Measurements from ENCODE around the gene CCSER1.
"Not testable (repeated sequence)": the region's sequence is repeated elsewhere in the genome, so short reads cannot be mapped to it uniquely, and the experiment has no call there.

CCSER1 gene

DNA sequence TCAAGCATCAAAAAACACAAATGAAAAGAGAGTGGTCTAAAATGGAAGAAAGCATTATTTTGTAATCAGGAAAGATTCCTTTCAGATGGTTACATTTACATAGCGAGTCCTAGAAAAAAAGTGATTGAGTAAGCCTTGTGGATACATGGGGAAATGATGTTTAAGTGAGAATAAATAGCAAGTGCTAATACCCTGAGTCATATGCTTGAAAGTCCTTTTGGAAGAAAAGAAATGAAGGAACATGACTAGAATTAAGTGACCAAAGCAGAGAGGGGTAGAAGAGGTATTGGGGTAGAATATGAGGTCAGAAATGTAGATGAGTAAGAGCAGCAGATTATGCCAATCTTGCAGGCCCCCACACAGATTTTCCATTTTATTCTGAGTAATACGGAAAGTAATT, 1361.8 kb downstream of the CCSER1 start:
- DNase-seq (ENCODE audit: low read depth, low spot score): no peak

- no peak for DNase-seq (ENCODE audit: low read depth, low spot score)
Measured at GRCh38 chr4:91497892-91498291, 1370.7 kb downstream of the CCSER1 start.

- DNase-seq (ENCODE audit: low read depth, low spot score): peak; percentile 2
Measured at GRCh38 chr4:91502365-91502764, 1375.2 kb downstream of the CCSER1 start.

- no peak for DNase-seq (ENCODE audit: low read depth, low spot score)
Measured at GRCh38 chr4:91513326-91513725, 1386.1 kb downstream of the CCSER1 start.

DNA sequence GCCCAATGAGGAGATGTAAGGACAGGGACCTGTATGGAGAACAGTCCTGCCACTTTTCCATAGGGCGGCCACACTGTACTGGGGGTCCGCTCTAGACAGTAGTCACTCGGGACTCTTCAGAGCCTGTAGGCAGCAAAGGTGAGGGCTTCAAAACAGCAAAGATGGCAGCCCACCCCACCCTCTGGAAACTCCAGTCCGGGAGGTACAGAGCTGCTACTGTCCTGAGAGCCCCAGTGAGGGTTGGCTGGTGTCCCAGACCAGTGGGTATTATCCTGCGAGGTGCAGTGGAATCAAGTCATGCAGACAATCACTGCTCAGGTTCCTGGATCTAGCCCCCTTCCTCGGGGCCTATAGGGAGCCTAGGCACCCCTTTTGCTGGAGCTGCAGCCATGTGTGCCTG, 1392.0 kb downstream of the CCSER1 start:
- DNase-seq (ENCODE audit: low read depth, low spot score): no peak

- DNase-seq (ENCODE audit: low read depth, low spot score): no peak
Measured at GRCh38 chr4:91525621-91526020, 1398.4 kb downstream of the CCSER1 start.

DNA sequence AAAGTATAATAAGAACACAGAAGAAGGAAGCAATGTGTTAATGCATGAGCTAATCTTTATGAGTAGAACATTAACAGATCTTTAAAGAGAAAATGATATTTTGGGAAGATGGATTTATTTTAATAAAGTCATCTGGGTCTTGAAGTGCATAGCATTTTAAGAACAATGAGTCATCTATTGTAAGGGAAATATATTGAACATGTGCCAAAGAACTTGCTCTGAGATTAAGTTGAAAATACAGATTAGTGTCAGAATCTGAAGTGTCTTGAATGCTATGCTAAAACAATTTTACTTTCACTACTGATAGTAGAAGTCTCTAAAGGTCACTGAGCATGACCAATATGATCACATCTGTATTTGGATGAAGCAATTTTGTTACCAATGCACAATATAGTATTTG, 1399.9 kb downstream of the CCSER1 start:
- no peak for DNase-seq (ENCODE audit: low read depth, low spot score)

DNA sequence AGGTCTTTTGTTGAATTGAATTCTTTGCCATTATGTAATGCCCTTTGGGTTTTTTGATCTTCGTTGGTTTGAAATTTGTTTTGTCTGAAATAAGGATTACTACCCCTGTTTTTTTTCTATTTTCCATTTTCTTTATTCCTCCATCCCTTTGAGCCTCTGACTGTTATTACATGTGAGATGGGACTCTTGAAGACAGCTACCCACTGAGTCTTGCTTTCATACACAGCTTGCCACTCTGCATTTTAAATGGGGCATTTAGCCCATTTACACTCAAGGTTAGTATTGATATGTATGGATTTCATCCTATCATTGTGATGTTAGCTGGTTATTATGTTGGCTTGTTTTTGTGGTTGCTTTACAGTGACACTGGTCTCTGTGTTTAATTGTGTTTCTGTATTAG, 1440.4 kb downstream of the CCSER1 start:
- no peak for DNase-seq (ENCODE audit: low read depth, low spot score)

- no peak for DNase-seq (ENCODE audit: low read depth, low spot score)
Measured at GRCh38 chr4:91577864-91578263, 1450.7 kb downstream of the CCSER1 start.

DNA sequence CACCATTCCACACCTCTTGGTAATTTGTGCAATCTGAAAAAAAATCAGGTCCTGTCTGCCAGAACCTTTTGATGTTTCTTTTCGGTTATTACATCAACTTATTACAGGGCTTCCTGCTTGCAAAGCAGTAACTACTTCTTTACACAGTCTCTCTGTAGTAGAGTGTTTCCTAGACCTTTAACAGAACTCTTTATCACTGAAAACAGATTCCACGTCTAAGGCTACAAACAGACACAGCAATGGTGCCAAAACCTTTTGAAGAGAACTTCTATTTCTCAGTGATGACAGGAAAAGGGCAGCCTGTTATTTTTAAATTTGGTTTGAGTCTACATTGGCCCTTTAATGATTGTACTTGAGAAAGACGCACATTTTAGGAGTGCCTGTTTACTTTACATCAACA, 1463.1 kb downstream of the CCSER1 start:
- no peak for DNase-seq (ENCODE audit: low read depth, low spot score)

DNA sequence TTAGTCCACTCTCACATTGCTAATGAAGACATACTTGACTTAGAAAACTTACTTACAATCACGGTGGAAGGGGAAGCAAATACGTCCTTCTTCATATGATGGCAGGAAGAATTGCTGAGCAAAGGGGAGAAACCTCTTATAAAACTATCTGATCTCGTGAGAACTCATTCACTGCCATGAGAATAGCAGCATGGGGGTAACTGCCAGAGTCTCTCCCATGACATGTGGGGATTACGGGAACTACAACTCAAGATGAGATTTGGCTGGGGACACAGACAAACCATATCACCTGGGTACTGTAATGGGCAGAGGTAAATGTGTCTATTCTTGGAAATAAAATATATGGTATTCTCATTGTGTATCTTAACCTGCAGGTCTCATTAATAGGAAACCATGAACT, 1464.9 kb downstream of the CCSER1 start:
- no peak for DNase-seq (ENCODE audit: low read depth, low spot score)

DNA sequence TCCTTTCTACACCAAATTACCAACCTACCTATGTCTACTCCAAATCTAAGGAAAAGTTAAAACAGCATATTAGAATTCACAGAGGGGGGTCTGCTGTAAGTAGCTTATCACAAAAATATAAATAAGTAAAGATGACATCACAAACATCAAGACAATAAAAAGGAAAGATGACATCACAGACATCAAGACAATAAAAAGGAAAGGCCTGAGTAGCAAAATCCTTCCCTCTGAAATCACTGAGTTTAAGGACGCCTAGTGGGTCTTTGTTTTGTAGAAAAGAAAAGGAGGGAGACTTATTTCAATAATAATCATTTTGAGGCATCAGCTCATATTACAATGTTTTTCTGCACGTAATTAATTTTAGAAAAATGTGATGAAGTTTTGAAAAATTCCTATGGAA, 1469.5 kb downstream of the CCSER1 start:
- DNase-seq (ENCODE audit: low read depth, low spot score): no peak

- no peak for DNase-seq (ENCODE audit: low read depth, low spot score)
Measured at GRCh38 chr4:91598696-91599095, 1471.5 kb downstream of the CCSER1 start.

GRCh38 chr4:91600301-91600700, 1473.1 kb downstream of the CCSER1 start:
- DNase-seq (ENCODE audit: low read depth, low spot score): no peak

GRCh38 chr4:91601401-91601800, 1474.2 kb downstream of the CCSER1 start:
- DNase-seq (ENCODE audit: low read depth, low spot score): no peak

GRCh38 chr4:91611782-91612181, 1484.6 kb downstream of the CCSER1 start:
- DNase-seq (ENCODE audit: low read depth, low spot score): peak; percentile 11

DNA sequence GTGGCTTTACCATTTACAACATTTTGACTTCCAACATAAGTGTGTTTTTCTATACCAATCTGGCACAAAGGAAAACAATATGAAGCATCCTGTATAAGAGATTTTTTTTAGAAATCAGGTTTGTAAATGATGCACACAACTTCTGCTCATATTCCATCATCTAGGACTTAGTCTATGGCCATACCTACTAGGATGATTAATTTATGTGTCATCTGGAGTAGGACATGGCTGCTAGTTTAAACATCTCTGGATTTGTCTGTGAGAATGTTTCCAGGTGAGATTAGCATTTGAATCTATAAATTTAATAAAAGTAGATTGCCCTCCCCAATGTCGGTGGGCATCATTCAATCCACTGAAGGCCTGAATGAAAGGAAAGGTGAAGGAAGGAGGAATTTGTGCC, 1493.8 kb downstream of the CCSER1 start:
- no peak for DNase-seq (ENCODE audit: low read depth, low spot score)

- DNase-seq (ENCODE audit: low read depth, low spot score): no peak
Measured at GRCh38 chr4:91621446-91621845, 1494.3 kb downstream of the CCSER1 start.

DNA sequence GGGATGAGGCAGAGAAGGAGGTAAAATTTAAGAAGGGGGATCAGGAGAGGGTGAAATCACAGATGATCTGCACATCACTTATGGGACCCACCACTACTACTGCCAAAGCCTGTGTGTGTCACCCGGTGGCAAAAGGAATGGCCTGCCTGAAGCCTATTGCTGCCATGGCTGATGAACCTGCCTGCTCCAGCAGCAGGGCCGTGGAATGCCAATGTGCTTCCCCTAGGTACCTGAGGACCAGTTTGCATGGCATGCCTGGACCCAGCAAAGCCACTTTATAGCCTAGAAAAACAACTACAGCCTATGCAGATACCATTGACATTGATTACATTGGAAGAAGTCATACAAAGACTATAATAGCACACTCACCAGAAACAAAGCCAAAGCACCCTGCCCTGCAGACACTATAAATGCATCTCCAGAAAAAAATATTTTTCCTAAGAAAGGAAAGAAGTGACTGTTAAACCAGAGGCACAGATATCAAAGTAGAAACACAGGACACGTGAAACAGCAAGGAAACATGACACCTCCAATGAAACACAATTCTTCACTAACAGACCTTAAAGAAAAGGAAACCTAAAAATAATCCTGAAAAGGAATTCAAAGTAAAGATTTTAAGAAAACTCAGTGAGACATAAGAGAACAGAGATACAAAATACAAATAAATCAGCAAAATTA, 1495.9 kb downstream of the CCSER1 start:
- DNase-seq (ENCODE audit: low read depth, low spot score): no peak

- not testable (repeated sequence) for DNase-seq (ENCODE audit: low read depth, low spot score)
Measured at GRCh38 chr4:91623603-91623967, 1496.4 kb downstream of the CCSER1 start.

DNA sequence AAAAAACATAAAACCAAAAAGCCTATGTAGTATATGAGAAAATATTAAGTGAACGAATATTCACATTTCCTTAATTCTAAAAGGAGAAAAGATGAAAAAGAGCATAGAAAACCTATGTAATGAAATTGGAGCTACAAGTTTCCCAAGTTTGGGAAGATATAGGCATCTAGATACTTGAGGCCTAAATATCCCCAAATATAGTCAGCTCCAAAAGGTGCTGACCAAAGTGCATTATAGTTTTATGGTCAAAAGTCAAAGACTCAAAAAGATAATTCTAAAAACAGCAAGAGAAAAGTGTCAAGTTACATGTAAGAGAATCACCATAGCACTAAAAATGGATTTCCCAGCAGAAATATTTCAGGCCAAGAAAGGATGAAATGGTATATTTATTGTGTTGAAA, 1502.9 kb downstream of the CCSER1 start:
- no peak for DNase-seq (ENCODE audit: low read depth, low spot score)

DNA sequence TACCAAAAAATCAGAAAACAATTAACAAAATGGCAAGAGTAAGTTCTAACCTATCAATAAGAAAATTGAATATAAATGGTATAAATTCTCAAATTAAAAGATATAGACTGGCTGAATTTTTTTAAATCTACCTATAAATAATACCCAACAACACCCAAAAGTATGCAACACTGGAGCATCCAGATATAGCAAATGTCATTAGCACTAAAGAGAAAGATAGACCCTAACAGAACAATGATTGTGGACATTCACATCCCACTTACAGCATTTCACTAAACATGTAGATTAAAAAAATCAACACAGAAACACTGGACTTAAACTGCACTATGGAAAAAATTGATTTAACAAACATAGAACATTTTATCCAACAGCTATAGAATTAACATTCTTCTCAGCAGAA, 1503.6 kb downstream of the CCSER1 start:
- no peak for DNase-seq (ENCODE audit: low read depth, low spot score)

- DNase-seq (ENCODE audit: low read depth, low spot score): no peak
Measured at GRCh38 chr4:91631335-91631734, 1504.1 kb downstream of the CCSER1 start.

GRCh38 chr4:91636083-91636482, 1508.9 kb downstream of the CCSER1 start:
- DNase-seq (ENCODE audit: low read depth, low spot score): no peak

Measured in ELF-1 (cell line).